Ovary (tissue), 9 donors: ENCODE measurements around the gene KIAA0825. TPM values are rescaled to one million over a fixed set of nuclear protein-coding genes. Genes with fewer than 3 reads are reported as not detected.

Source experiments
- DNase-seq, 5 donors: peaks; one replicate each; pipeline ENCODE4 v3.0.0-alpha.2; 2019 to 2020
- H3K27ac ChIP-seq, 2 donors: fragments of 200-600 bp; one replicate each; pipeline versions ENCODE4 v1.5.1 to v1.8.0; 2019 to 2022
- H3K27me3 ChIP-seq: fragments of 200-600 bp; one replicate; pipeline ENCODE4 v1.8.0; 2022
- H3K36me3 ChIP-seq: fragments of 200-600 bp; sonication (generic); one replicate; pipeline ENCODE4 v1.5.1; 2019
- H3K4me1 ChIP-seq: one replicate; pipeline ENCODE4 v1.8.1; 2013; ENCODE audit warnings: mild to moderate bottlenecking, moderate library complexity; ENCODE audit not compliant: insufficient read depth
- H3K4me3 ChIP-seq: fragments of 200-600 bp; sonication (generic); one replicate; pipeline ENCODE4 v1.5.1; 2017
- H3K9me3 ChIP-seq, 2 donors: fragments of 200-600 bp in 1 of 2; sonication (generic) in 1 of 2; one replicate each; pipeline versions ENCODE4 v1.5.1 to v1.8.1; 2013 to 2019; ENCODE audit warnings: mild to moderate bottlenecking in 1 of 2, moderate library complexity in 1 of 2
- CTCF ChIP-seq, 3 donors: fragments of 450-650 bp in 2 of 3; fragments of 200-600 bp in 1 of 3; IDR thresholded peaks; one replicate each; pipeline versions ENCODE4 v1.5.1 to v1.8.0; 2016 to 2022; ENCODE audit warnings: antibody characterized with exemption in 3 of 3, mild to moderate bottlenecking in 1 of 3
- EP300 ChIP-seq: sonication (generic); formaldehyde crosslinking; IDR thresholded peaks from one replicate; pipeline ENCODE4 v1.6.1; 2017; ENCODE audit warnings: antibody characterized with exemption
- POLR2A ChIP-seq: fragments of 450-650 bp; IDR thresholded peaks from one replicate; pipeline ENCODE4 v1.6.1; 2017; ENCODE audit warnings: antibody characterized with exemption, mild to moderate bottlenecking, moderate library complexity
- WGBS, 3 donors: extraction: QIAGEN DNeasy Blood & Tissue Kit in 1 of 3; methylation state at CpG; one replicate each; pipeline versions ENCODE4 v1.1.5 to v1.1.7; 2013 to 2017; 5-methylcytosine and 5-hydroxymethylcytosine counted together
- intact Hi-C, 4 donors: fragments of 100-400 bp; cut with DNase I; formaldehyde crosslinking; loops; one replicate each; pipeline versions ENCODE4 v1.11.0 to v1.15.1; 2022 to 2023
- polyA plus RNA-seq, 2 donors: library from polyadenylated mRNA; stranded (reverse); fragments of 200-250 nt in 1 of 2; fragments of 350-450 nt in 1 of 2; fragmentation: Illumina TruSeq in 1 of 2; extraction: RNeasy Lipid Tissue Mini Kit (QIAGEN cat#74804) in 1 of 2; gene quantifications; one replicate each; pipeline ENCODE4 v1.2.3, GENCODE V29; 2013 to 2014
- total RNA-seq, 7 donors: library from RNA; depleted of rRNA in 2 of 7; stranded (reverse); fragments of >200 nt in 2 of 7; fragmentation: NEBNext Ultra II Directional in 3 of 7; extraction: Animal tissue kit (Norgen Biotek cat#: 25700) in 3 of 7; gene quantifications; one replicate each; pipeline versions ENCODE4 v1.1.0 to v1.2.4, GENCODE V29; 2016 to 2023
- donor health status: DM: no; HTN: no; CAD: no; lungs with moderate emphysema.
- donor health status: DM: no; HTN: no; CAD: no.
- donor health status: Bipolar disorder and iron deficiency.
- donor health status: DM: yes; HTN: yes; CAD: no.
- donor health status: DM: no; HTN: no; CAD: no.
- donor health status: DM: yes; HTN: yes; CAD: no.

The KIAA0825 gene
- total and polyA plus RNA-seq, 9 donors = 0.70 to 12.4 (median 3.9) TPM

- peaks cover 1% of the 10 kb centered on the region for H3K4me1 ChIP-seq
- WGBS, 3 donors = 87 to 90% (median 90%) methylated on average over 3 of the region's 3 CpGs
- H3K9me3 ChIP-seq = no peaks in the 10 kb centered on the region
- no peaks in the 10 kb centered on the region for H3K36me3 ChIP-seq
- TF ChIP-seq CTCF (IDR thresholded peaks at IDR 0.05) (no peak), POLR2A (no peak), EP300 (no peak)
- no peak overlapping the region for H3K27ac ChIP-seq
- intact Hi-C loops = no loop called here
- H3K4me3 ChIP-seq = no peak overlapping the region
- H3K27me3 ChIP-seq = no peaks in the 10 kb centered on the region
- no peak for DNase-seq
Observed at GRCh38 chr5:94388773-94389514, 229.5 kb downstream of the KIAA0825 start.

GRCh38 chr5:94385767-94386166 lies 232.6 kb downstream of the KIAA0825 start:
- H3K36me3 ChIP-seq = no peaks in the 10 kb centered on the region
- peaks cover 1% of the 10 kb centered on the region for H3K4me1 ChIP-seq
- no peak for TF ChIP-seq EP300
- TF ChIP-seq POLR2A = no peak
- no peak for TF ChIP-seq CTCF (IDR thresholded peaks at IDR 0.05)
- no peak overlapping the region for H3K4me3 ChIP-seq
- H3K27ac ChIP-seq = no peak overlapping the region
- no peak for DNase-seq
- H3K27me3 ChIP-seq = no peaks in the 10 kb centered on the region
- intact Hi-C loops = no loop called here
- 29 to 52% (median 44%) methylated on average over 1 of the region's 1 CpG for WGBS, 3 donors
- no peaks in the 10 kb centered on the region for H3K9me3 ChIP-seq

GRCh38 chr5:94378062-94378461 lies 240.3 kb downstream of the KIAA0825 start:
- intact Hi-C loops = no loop called here
- Histone ChIP-seq H3K9me3 (no peaks in the 10 kb centered on the region), H3K4me3 (no peak overlapping the region), H3K27me3 (no peaks in the 10 kb centered on the region), H3K36me3 (no peaks in the 10 kb centered on the region), H3K4me1 (no peaks in the 10 kb centered on the region), H3K27ac (no peak overlapping the region)
- no peak for TF ChIP-seq POLR2A
- TF ChIP-seq CTCF (IDR thresholded peaks at IDR 0.05) = no peak
- TF ChIP-seq EP300 = no peak
- DNase-seq = no peak
- 94 to 98% (median 95%) methylated on average over 1 of the region's 1 CpG for WGBS, 3 donors

- no peak for DNase-seq
- H3K36me3 ChIP-seq = no peaks in the 10 kb centered on the region
- H3K4me1 ChIP-seq = no peaks in the 10 kb centered on the region
- no peak overlapping the region for H3K27ac ChIP-seq
- H3K4me3 ChIP-seq = no peak overlapping the region
- no peaks in the 10 kb centered on the region for H3K9me3 ChIP-seq
- no peaks in the 10 kb centered on the region for H3K27me3 ChIP-seq
- intact Hi-C loops = no loop called here
- WGBS, 3 donors = 79 to 85% (median 79%) methylated on average over 4 of the region's 4 CpGs
- TF ChIP-seq POLR2A = no peak
- no peak for TF ChIP-seq EP300
- no peak for TF ChIP-seq CTCF (IDR thresholded peaks at IDR 0.05)
Observed at GRCh38 chr5:94376672-94377345, 241.6 kb downstream of the KIAA0825 start.
